ENCODE results near the gene KY.
A peak's percentile ranks its signal among the peaks of the same experiment; 100 is the strongest.

The KY gene

GRCh38 chr3:134644731-134645514 is 5.9 kb downstream of the KY start:
- TF ChIP-seq ZNF70 (CRISPR knock-in tag; IDR thresholded peaks at IDR 0.05): no peak
- no peak for TF ChIP-seq CREB5 (CRISPR knock-in tag; IDR thresholded peaks at IDR 0.05; ENCODE audit: low read depth)
- no peak for TF ChIP-seq PPARA (CRISPR knock-in tag; IDR thresholded peaks at IDR 0.05; ENCODE audit: borderline replicate concordance)
- no peak for TF ChIP-seq ARNTL (CRISPR knock-in tag; IDR thresholded peaks at IDR 0.05; ENCODE audit: borderline replicate concordance, low read depth)
- no peak for TF ChIP-seq ZNF565 (CRISPR knock-in tag; conservative IDR thresholded peaks at IDR 0.05; ENCODE audit: low read depth)
- TF ChIP-seq ZNF8 (CRISPR knock-in tag; IDR thresholded peaks at IDR 0.05): no peak
- no peak for TF ChIP-seq SNAI2 (CRISPR knock-in tag; IDR thresholded peaks at IDR 0.05)
- TF ChIP-seq CSDC2 (CRISPR knock-in tag; IDR thresholded peaks at IDR 0.05): no peak
- TF ChIP-seq ZC3H10 (CRISPR knock-in tag; IDR thresholded peaks at IDR 0.05): no peak
- no peak for TF ChIP-seq CSRNP3 (CRISPR knock-in tag; IDR thresholded peaks at IDR 0.05)
- TF ChIP-seq ESRRG (CRISPR knock-in tag; IDR thresholded peaks at IDR 0.05): no peak
- no peak for TF ChIP-seq POU6F1 (CRISPR knock-in tag; IDR thresholded peaks at IDR 0.05; ENCODE audit: borderline replicate concordance, low read depth)
- TF ChIP-seq TOX (CRISPR knock-in tag; IDR thresholded peaks at IDR 0.05; ENCODE audit: borderline replicate concordance): no peak
- no peak for TF ChIP-seq OSR1 (CRISPR knock-in tag; IDR thresholded peaks at IDR 0.05)
- TF ChIP-seq GLIS3 (CRISPR knock-in tag; IDR thresholded peaks at IDR 0.05): no peak
- no peak for TF ChIP-seq TCF4 (CRISPR knock-in tag; IDR thresholded peaks at IDR 0.05; ENCODE audit: borderline replicate concordance)
- TF ChIP-seq ZFP3 (CRISPR knock-in tag; IDR thresholded peaks at IDR 0.05): no peak
- no peak for TF ChIP-seq PATZ1 (CRISPR knock-in tag; IDR thresholded peaks at IDR 0.05; ENCODE audit: borderline replicate concordance)
- TF ChIP-seq TSHZ2 (CRISPR knock-in tag; IDR thresholded peaks at IDR 0.05): no peak
- peak; percentile 38; the same call in 2 of the 3 replicates for ATAC-seq

GRCh38 chr3:134643150-134643675 is 7.6 kb downstream of the KY start:
- no peak for TF ChIP-seq ZFP3 (CRISPR knock-in tag; IDR thresholded peaks at IDR 0.05)
- TF ChIP-seq BACH2 (CRISPR knock-in tag; IDR thresholded peaks at IDR 0.05; ENCODE audit: borderline replicate concordance): no peak
- no peak for TF ChIP-seq ARNTL (CRISPR knock-in tag; IDR thresholded peaks at IDR 0.05; ENCODE audit: borderline replicate concordance, low read depth)
- TF ChIP-seq PPARA (CRISPR knock-in tag; IDR thresholded peaks at IDR 0.05; ENCODE audit: borderline replicate concordance): no peak
- no peak for TF ChIP-seq TCF4 (CRISPR knock-in tag; IDR thresholded peaks at IDR 0.05; ENCODE audit: borderline replicate concordance)
- TF ChIP-seq ESRRG (CRISPR knock-in tag; IDR thresholded peaks at IDR 0.05): no peak
- no peak for TF ChIP-seq CSDC2 (CRISPR knock-in tag; IDR thresholded peaks at IDR 0.05)
- TF ChIP-seq ZC3H10 (CRISPR knock-in tag; IDR thresholded peaks at IDR 0.05): no peak
- TF ChIP-seq POU6F1 (CRISPR knock-in tag; IDR thresholded peaks at IDR 0.05; ENCODE audit: borderline replicate concordance, low read depth): no peak
- no peak for TF ChIP-seq ISL1 (CRISPR knock-in tag; IDR thresholded peaks at IDR 0.05)
- no peak for TF ChIP-seq ZNF565 (CRISPR knock-in tag; conservative IDR thresholded peaks at IDR 0.05; ENCODE audit: low read depth)
- no peak for TF ChIP-seq CREB5 (CRISPR knock-in tag; IDR thresholded peaks at IDR 0.05; ENCODE audit: low read depth)
- TF ChIP-seq TOX (CRISPR knock-in tag; IDR thresholded peaks at IDR 0.05; ENCODE audit: borderline replicate concordance): no peak
- no peak for TF ChIP-seq OSR1 (CRISPR knock-in tag; IDR thresholded peaks at IDR 0.05)
- no peak for ATAC-seq

Measured in SK-N-SH treated with all-trans-retinoic acid at 6 μM for 48 hours (cell line).